CD4-positive, alpha-beta T cell treated with Interleukin-17A for 1 hour (primary cell): ENCODE measurements around the gene CUTA.
"Not testable (repeated sequence)": the region's sequence is repeated elsewhere in the genome, so short reads cannot be mapped to it uniquely, and the experiment has no call there.

Experiments used
- DNase-seq: peaks from one replicate; pipeline ENCODE4 v3.0.0-alpha.2; 2020

CUTA gene

GRCh38 chr6:33399881-33400280 lies 18.0 kb downstream of the CUTA start:
- not testable (repeated sequence) for DNase-seq

- not testable (repeated sequence) for DNase-seq
These were observed 19.3 kb downstream of the CUTA start for GRCh38 chr6:33398601-33399000.

GRCh38 chr6:33397541-33397940 lies 20.4 kb downstream of the CUTA start:
- DNase-seq: no peak

GRCh38 chr6:33392979-33393378 lies 24.9 kb downstream of the CUTA start:
- no peak for DNase-seq

- DNase-seq: no peak
These were observed 25.3 kb downstream of the CUTA start for GRCh38 chr6:33392595-33392948.

GRCh38 chr6:33391922-33392594 lies 25.8 kb downstream of the CUTA start:
- peak; percentile 23 for DNase-seq

GRCh38 chr6:33391278-33391921 lies 26.5 kb downstream of the CUTA start, which contains the start of gene KIFC1:
TSS of gene KIFC1 (plus strand) at chr6:33391823. CDS start at chr6:33391986, 163 bp downstream.
- DNase-seq: peak; percentile 99

GRCh38 chr6:33390767-33391277 lies 27.1 kb downstream of the CUTA start:
- no peak for DNase-seq

GRCh38 chr6:33390173-33390572 lies 27.7 kb downstream of the CUTA start:
- DNase-seq: no peak

GRCh38 chr6:33384581-33385020 lies 33.3 kb downstream of the CUTA start:
- DNase-seq: no peak

GRCh38 chr6:33383427-33384185 lies 34.3 kb downstream of the CUTA start:
- no peak for DNase-seq

GRCh38 chr6:33380272-33380981 lies 37.5 kb downstream of the CUTA start:
- DNase-seq: no peak

- not testable (repeated sequence) for DNase-seq
These were observed 38.7 kb downstream of the CUTA start for GRCh38 chr6:33379184-33379583.

GRCh38 chr6:33377171-33377570 lies 40.7 kb downstream of the CUTA start:
- DNase-seq: no peak

GRCh38 chr6:33375143-33375671 lies 42.7 kb downstream of the CUTA start:
- DNase-seq: no peak

GRCh38 chr6:33373960-33374910 lies 43.7 kb downstream of the CUTA start:
- DNase-seq: peak; percentile 17

GRCh38 chr6:33372526-33373123 lies 45.3 kb downstream of the CUTA start:
- DNase-seq: no peak

GRCh38 chr6:33371901-33372300 lies 46.0 kb downstream of the CUTA start:
- not testable (repeated sequence) for DNase-seq

GRCh38 chr6:33367715-33368025 lies 50.2 kb downstream of the CUTA start:
- not testable (repeated sequence) for DNase-seq

- DNase-seq: no peak
These were observed 50.7 kb downstream of the CUTA start for GRCh38 chr6:33367009-33367714.
